Endothelial cell of umbilical vein (primary cell): ENCODE measurements around the gene TEX264. TPM values are rescaled to one million over a fixed set of nuclear protein-coding genes. Genes with fewer than 3 reads are reported as not detected.

Experiments used
- BruUV-seq: library from RNA; stranded (reverse); fragments of 400-500 nt; replicated peaks from 2 replicates; lab custom pipeline; 2021; lab: Mats Ljungman, UMichigan
- CTCF ChIA-PET: fragments of 300-600, 350-600 bp; sonication (Branson Sonifier 250); formaldehyde crosslinking; loops from one replicate; lab custom pipeline; 2021; ENCODE audit warnings: antibody characterized with exemption, inconsistent platforms; lab: Charles Lee
- POLR2A ChIA-PET: fragments of 300-600, 350-600 bp; sonication (Branson Sonifier 250); formaldehyde crosslinking; loops from one replicate; lab custom pipeline; 2021; ENCODE audit warnings: antibody characterized with exemption, inconsistent platforms; lab: Charles Lee
- DNase-seq: peaks from one replicate; pipeline ENCODE4 v3.0.0-alpha.2; 2011; ENCODE audit warnings: low read depth, low spot score
- FAIRE-seq: peaks from 2 replicates; lab custom pipeline; 2011; peaks lifted over from hg19 to GRCh38; lab: Jason Lieb, UNC
- H2AFZ ChIP-seq: 2 replicates; pipeline ENCODE4 v1.6.0; 2012; ENCODE audit warnings: low read depth, low read length, control low read depth, inconsistent platforms
- H3K27ac ChIP-seq: 2 replicates; pipeline ENCODE4 v1.5.1; 2011; ENCODE audit warnings: low read depth, mild to moderate bottlenecking, control low read depth, low read length, moderate library complexity; ENCODE audit not compliant: insufficient read depth
- H3K27me3 ChIP-seq, 2 experiments: 2 replicates each; pipeline versions ENCODE4 v1.6.0 to v1.6.1; 2011; ENCODE audit warnings: low read length in 2 of 2, mixed read lengths in 1 of 2; ENCODE audit not compliant: control insufficient read depth in 2 of 2, insufficient read depth in 2 of 2
- H3K36me3 ChIP-seq, 2 experiments: 2 replicates in 1 of 2; 3 replicates in 1 of 2; pipeline ENCODE4 v1.5.1; 2011; ENCODE audit warnings: low read length in 2 of 2, mild to moderate bottlenecking in 1 of 2, moderate library complexity in 1 of 2; ENCODE audit not compliant: control insufficient read depth in 2 of 2, insufficient read depth in 2 of 2; ENCODE audit errors: extremely low read depth in 1 of 2
- H3K4me1 ChIP-seq: 3 replicates; pipeline ENCODE4 v1.5.1; 2011; ENCODE audit warnings: mild to moderate bottlenecking, low read length; ENCODE audit not compliant: control insufficient read depth, insufficient read depth; ENCODE audit errors: extremely low read depth
- H3K4me2 ChIP-seq: 2 replicates; pipeline ENCODE4 v1.6.1; 2011; ENCODE audit warnings: low read length, control low read depth, mixed read lengths; ENCODE audit not compliant: insufficient read depth
- H3K4me3 ChIP-seq, 3 experiments: fragments of 200-600 bp in 1 of 3; sonication (generic), shearing (Covaris generic) in 1 of 3; replicated peaks in 1 of 3; 2 replicates each; pipeline ENCODE4 v1.5.1; 2011 to 2016; ENCODE audit warnings: control low read depth in 3 of 3, low read length in 3 of 3, mild to moderate bottlenecking in 2 of 3, inconsistent platforms in 1 of 3, low read depth in 1 of 3, moderate library complexity in 1 of 3; ENCODE audit not compliant: insufficient read depth in 1 of 3
- H3K79me2 ChIP-seq: 2 replicates; pipeline ENCODE4 v1.6.0; 2012; ENCODE audit warnings: low read length, inconsistent platforms; ENCODE audit not compliant: control insufficient read depth, insufficient read depth
- H3K9ac ChIP-seq: replicated peaks from 2 replicates; pipeline ENCODE3; 2011; ENCODE audit warnings: low read length, control low read depth; ENCODE audit not compliant: insufficient read depth; ENCODE audit errors: extremely low read depth
- H3K9me1 ChIP-seq: replicated peaks from 3 replicates; pipeline ENCODE4 v1.6.0; 2011; ENCODE audit warnings: mild to moderate bottlenecking, low read length; ENCODE audit not compliant: control insufficient read depth, insufficient read depth; ENCODE audit errors: extremely low read depth
- H3K9me3 ChIP-seq: replicated peaks from 2 replicates; pipeline ENCODE4 v1.5.1; 2012; ENCODE audit warnings: low read length, inconsistent platforms; ENCODE audit not compliant: control insufficient read depth, insufficient read depth
- H4K20me1 ChIP-seq: replicated peaks from 2 replicates; pipeline ENCODE3; 2011; ENCODE audit warnings: mild to moderate bottlenecking, low read length; ENCODE audit not compliant: control insufficient read depth, insufficient read depth; ENCODE audit errors: extremely low read depth
- CTCF ChIP-seq, 2 donors: IDR thresholded peaks; 1 replicate in 1 of 2; 2 replicates in 1 of 2; pipeline ENCODE4 v1.5.1; 2011; ENCODE audit warnings: low read length in 2 of 2, mild to moderate bottlenecking in 2 of 2, moderate library complexity in 2 of 2, control low read depth in 1 of 2, inconsistent platforms in 1 of 2, low read depth in 1 of 2; ENCODE audit not compliant: insufficient read depth in 1 of 2; ENCODE audit errors: extremely low read depth in 1 of 2
- EZH2 ChIP-seq: IDR thresholded peaks from 2 replicates; pipeline ENCODE4 v1.6.1; 2012; ENCODE audit warnings: borderline replicate concordance, low read depth, mild to moderate bottlenecking, moderate library complexity, low read length, inconsistent platforms; ENCODE audit not compliant: severe bottlenecking
- FOS ChIP-seq: IDR thresholded peaks from 2 replicates; pipeline ENCODE4 v1.6.1; 2011; ENCODE audit warnings: mild to moderate bottlenecking, low read length, moderate library complexity, borderline replicate concordance; ENCODE audit not compliant: insufficient read depth
- GATA2 ChIP-seq: IDR thresholded peaks from 2 replicates; pipeline ENCODE4 v1.7.0; 2011; ENCODE audit warnings: low read depth, mild to moderate bottlenecking, moderate library complexity, mixed read lengths, low read length; ENCODE audit not compliant: insufficient read length, insufficient read depth
- JUN ChIP-seq: IDR thresholded peaks from 2 replicates; pipeline ENCODE4 v1.6.1; 2011; ENCODE audit warnings: borderline replicate concordance, low read depth; ENCODE audit not compliant: insufficient read length, insufficient read depth
- MAX ChIP-seq: IDR thresholded peaks from 2 replicates; pipeline ENCODE4 v1.6.1; 2011; ENCODE audit not compliant: insufficient read depth, insufficient read length
- MYC ChIP-seq: IDR thresholded peaks from one replicate; pipeline ENCODE4 v1.6.1; 2011; ENCODE audit warnings: mild to moderate bottlenecking, low read depth, low read length
- POLR2A ChIP-seq: IDR thresholded peaks from 2 replicates; pipeline ENCODE4 v1.6.1; 2012; ENCODE audit warnings: low read depth, mild to moderate bottlenecking, control low read depth, low read length
- POLR2AphosphoS5 ChIP-seq: IDR thresholded peaks from 2 replicates; pipeline ENCODE4 v1.6.1; 2012; ENCODE audit warnings: low read depth, mild to moderate bottlenecking, control low read depth, low read length, moderate library complexity; ENCODE audit not compliant: insufficient read depth
- dilution Hi-C: fragments of 300-500 bp; cut with MboI; formaldehyde crosslinking; loops from one replicate; pipeline ENCODE4 v1.15.0; 2019; ENCODE audit warnings: low sequenced_read_pairs; ENCODE audit not compliant: extremely low pct_ligation_motif_present
- intact Hi-C: fragments of 100-400 bp; cut with micrococcal nuclease; formaldehyde crosslinking; loops from one replicate; pipeline ENCODE4 v1.10.0; 2022
- polyA plus RNA-seq, 4 experiments: library from polyadenylated mRNA; depleted of rRNA in 3 of 4; stranded (reverse) in 3 of 4; unstranded in 1 of 4; fragments of >200 nt; gene quantifications; 2 replicates each; pipeline versions ENCODE4 v1.2.1 to v1.2.3, GENCODE V29; 2011 to 2012; ENCODE audit warnings: missing spikeins in 1 of 4
- total RNA-seq: library from RNA; stranded (reverse); gene quantifications from 2 replicates; pipeline ENCODE4 v1.2.3, GENCODE V29; 2021

The TEX264 gene
- total and polyA plus RNA-seq, 2 donors (not counting 3 experiments of a cell fraction or from before 2014, with no cell fraction given) = 29.0 to 89.7 TPM

DNA sequence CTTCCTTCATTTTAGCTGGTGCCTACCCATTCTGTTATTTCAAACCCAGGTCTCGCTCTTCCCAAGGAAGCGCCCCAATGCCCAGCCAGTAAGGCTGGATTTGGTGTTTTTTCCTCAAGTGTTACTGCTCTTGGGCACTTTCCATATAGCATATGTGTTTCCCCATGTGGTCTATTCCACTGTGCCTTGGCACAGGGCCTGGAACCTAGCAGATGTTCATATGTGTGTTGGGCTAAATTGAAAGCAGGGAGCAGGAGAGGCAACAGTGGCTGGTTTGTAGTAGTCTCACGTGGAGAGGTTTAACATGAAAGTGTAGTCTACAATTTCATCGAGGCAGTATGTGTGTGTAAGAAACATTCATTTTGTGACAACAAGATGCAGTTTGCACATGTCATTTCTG, 48.2 kb upstream of the TEX264 start:
- H3K79me2 ChIP-seq = peaks cover 17% of the 10 kb centered on the region

More for the DNA sequence above, 48.2 kb upstream of the TEX264 start:
- Histone ChIP-seq H3K9ac (no peak overlapping the region), H3K4me3 (no peak overlapping the region), H3K4me1 (no peaks in the 10 kb centered on the region), H2AFZ (no peak overlapping the region), H3K9me3 (no peaks in the 10 kb centered on the region), H3K27me3 (no peaks in the 10 kb centered on the region), H3K36me3 (peaks cover 0 to 3% of the 10 kb centered on the region in 2 experiments), H4K20me1 (no peaks in the 10 kb centered on the region), H3K27ac (no peak overlapping the region), H3K4me2 (no peak overlapping the region), H3K9me1 (no peaks in the 10 kb centered on the region)
- POLR2A ChIA-PET = no interaction called here
- no TSS peak for BruUV-seq
- DNase-seq (no peak), FAIRE-seq (no peak)
- CTCF ChIA-PET = no interaction called here
- TF ChIP-seq EZH2 = no peak
- TF ChIP-seq FOS = no peak
- TF ChIP-seq POLR2AphosphoS5 = no peak
- TF ChIP-seq POLR2A = no peak
- TF ChIP-seq JUN = no peak
- no peak for TF ChIP-seq GATA2
- TF ChIP-seq MAX = no peak
- no peak for TF ChIP-seq MYC
- no peak for TF ChIP-seq CTCF (IDR thresholded peaks at IDR 0.05; ENCODE audit: extremely low read depth in 1 of 2, insufficient read depth in 1 of 2, low read depth in 1 of 2, low read length in 2 of 2)
- dilution Hi-C loops (no loop called here), intact Hi-C loops (no loop called here)
